KG1 (cell line): ENCODE measurements around the gene NRF1.
"Not testable (repeated sequence)": the region's sequence is repeated elsewhere in the genome, so short reads cannot be mapped to it uniquely, and the experiment has no call there.

Experiments
- DNase-seq: peaks from one replicate; lab custom pipeline; 2025; lab: John Stamatoyannopoulos, UW

Gene NRF1

DNA sequence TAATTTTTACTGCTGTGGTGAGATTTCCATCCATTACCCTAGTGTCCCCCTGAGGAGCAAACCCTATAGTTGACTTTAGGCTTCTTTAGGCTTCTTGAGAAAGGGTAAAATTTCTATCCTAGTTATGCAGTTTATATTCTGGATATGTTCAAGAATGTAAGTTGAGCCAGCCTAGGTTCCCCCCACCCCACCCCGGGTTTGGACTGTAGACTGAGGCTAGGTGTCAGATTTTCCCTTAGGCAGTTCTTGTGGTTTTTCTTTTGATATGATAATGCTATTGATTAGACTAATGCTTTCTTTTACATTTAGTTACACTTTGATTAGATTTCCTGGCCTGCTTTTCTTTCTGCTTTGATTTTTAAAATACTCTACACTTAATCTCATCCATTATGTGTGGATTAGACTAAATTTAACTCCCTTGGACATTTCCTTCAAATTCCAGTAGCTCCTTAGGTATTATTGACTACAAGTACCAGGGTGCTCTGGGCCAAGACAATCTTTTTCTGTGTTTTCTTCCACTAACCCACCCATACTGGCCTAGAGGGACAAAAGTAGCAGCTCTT, 37.7 kb downstream of the NRF1 start:
- no peak for DNase-seq

DNA sequence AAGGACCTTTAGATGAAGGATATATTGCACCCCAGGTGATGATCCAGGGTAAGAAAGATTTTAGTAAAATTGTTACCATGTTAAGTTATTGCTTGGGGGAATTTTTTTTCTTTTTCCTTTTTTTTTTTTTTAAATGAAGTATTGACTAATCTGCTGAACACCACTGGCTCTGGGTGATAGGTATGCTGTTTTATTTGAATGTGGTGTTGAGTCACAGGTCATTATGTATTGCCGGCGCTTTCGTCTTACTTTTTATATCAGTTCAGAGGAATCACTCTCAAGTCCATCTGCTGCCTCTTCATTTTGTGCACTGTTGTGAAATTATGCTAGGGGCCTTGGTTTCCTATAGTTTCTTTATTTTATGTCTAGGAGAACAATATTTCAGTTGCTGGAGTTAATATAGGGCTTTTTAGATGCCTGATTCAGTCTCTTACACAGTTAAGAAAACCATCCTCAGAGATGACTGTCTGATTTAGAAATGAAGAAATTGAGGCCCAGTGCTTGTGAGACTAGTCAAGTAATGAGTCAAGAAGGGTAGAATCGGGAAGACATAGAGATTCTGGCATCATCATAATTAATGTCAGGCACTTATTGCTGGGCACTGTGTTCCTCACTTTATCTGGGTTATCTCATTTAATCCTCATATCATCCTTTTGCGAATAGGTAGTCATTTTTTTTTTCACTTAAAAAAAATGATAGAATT, 38.7 kb downstream of the NRF1 start:
- DNase-seq: no peak

DNA sequence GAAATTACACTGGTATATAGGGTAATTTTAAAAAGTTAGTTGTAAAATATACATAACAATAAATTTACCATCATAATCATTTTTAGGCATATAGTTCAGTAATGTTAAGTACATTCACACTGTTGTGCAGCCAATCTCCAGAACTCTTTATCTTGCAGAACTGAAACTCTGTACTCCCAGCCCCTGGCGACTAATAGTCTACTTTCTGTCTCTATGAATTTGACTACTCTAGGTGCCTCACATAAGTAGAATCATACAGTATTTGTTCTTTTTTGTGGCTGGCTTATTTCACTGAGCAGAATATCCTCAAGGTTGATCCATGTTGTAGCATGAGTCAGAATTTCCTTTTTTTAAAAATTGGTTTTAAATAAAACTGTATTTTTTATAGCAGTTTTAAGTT, 41.4 kb downstream of the NRF1 start:
- no peak for DNase-seq

DNA sequence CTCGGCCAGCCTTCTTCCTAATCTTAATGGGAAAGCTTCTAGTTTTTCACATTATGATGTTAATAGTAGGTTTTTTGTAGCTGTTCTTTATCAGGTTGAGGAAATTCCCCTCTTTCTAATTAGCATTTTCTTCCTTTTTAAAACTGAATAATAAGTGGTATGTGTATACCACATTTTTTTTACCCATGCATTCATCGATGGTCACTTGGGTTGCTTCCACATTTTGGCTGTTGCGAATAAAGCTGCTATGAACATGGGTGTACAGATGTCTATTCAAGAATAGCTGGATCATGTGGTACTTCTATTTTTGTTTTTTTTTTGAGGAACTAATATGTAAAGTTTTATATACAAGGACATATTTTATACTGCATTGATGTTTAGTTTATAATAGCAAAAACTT, 44.3 kb downstream of the NRF1 start:
- no peak for DNase-seq

DNA sequence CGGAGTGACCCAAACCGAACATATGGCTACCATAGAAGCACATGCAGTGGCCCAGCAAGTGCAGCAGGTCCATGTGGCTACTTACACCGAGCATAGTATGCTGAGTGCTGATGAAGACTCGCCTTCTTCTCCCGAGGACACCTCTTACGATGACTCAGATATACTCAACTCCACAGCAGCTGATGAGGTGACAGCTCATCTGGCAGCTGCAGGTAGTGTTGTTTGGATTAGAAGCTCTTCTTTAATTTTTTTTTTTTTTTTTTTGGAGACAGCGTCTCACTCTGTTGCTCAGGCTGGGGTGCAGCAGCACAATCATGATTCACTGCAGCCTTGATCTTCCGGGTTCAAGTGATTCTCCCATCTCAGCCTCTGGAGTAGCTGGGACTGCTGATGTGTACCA, 45.8 kb downstream of the NRF1 start:
- DNase-seq: no peak

DNA sequence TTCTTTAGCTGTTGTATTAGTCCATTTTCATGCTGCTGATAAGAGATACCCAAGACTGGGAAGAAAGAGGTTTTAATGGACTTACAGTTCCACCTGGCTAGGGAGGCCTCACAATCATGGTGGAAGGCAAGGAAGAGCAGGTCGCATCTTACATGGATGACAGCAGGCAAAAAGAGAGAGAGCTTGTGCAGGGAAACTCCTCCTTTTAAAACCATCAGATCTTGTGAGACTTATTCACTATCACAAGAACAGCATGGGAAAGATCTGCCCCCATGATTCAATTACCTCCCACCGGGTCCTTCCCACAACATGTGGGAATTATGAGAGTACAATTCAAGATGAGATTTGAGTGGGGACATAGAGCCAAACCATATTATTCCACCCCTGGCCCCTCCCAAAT, 48.4 kb downstream of the NRF1 start:
- not testable (repeated sequence) for DNase-seq

DNA sequence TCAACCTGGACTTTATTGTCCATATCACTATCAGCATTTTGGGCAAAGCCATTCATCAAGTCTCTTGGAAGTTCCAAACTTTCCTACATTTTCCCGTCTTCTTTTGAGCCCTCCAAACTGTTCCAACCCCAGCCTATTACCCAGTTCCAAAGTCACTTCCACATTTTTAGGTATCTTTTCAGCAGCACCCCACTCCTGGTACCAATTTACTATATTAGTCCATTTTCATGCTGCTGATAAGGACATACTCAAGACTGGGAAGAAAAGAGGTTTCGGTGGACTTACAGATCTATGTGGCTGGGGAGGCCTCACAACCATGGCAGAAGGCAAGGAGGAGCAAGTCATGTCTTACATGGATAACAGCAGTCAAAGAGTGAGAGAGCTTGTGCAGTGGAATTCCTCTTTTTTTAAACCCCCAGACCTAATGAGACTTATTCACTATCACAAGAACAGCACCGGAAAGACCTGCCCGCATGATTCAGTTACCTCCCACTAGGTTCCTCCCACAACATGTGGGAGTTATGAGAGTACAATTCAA, 50.2 kb downstream of the NRF1 start:
- no peak for DNase-seq

DNA sequence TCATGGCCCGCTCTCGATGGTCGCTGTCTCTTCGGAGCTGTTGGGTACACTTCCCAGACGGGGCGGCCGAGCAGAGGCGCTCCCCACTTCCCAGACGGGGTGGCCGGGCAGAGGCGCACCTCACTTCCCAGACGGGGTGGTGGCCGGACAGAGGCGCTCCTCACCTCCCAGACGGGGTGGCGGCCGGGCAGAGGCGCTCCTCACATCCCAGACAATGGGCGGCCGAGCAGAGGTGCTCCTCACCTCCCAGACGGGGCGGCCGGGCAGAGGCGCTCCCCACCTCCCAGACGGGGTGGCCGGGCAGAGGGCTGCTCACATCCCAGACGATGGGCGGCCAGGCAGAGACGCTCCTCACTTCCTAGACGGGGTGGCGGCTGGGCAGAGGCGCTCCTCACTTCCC, 51.7 kb downstream of the NRF1 start:
- DNase-seq: not testable (repeated sequence)

DNA sequence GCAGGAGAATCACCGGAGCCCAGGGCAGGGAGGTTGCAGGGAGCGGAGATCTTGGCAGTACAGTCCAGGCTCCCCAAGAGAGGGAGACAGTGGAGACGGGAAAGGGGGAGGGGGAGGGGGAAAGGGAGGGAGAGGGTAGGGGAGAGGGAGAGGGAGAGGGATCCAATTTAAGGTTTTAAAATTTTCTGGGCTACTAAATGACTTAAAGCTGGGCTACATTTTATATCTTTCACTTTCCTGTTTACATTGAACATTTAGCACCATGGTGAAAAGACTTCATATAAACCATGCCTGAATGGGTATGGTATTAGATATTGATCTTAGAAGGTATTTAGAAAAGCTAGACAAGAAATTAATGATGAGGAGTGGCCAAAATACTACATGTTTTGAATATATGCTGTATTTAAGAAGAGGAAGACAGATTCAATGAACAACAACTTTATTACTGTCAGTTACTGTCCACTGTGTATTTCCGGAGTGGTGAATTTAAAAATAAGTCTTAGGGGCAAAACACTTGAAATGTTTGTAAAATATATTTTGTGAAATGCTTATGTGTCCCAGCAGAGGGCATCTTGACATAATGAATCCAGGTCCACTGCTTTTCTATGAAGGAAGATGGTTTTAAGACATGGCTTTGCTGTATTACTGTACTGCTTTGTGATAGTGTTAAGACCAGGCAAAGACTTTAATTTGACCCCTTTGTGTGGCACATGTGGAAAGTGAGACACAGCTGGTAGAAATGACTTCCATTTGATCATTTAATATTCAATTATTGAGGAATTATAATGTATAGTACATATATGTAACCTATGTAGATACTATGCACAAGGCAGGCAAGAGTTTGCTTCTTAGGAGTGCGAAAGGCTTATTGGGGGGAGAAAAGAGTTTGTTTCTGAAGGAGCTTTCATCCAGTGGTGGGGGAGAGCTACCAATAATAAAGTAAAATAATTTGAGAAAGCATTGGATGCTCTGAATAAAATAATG, 52.8 kb downstream of the NRF1 start:
- DNase-seq: no peak

DNA sequence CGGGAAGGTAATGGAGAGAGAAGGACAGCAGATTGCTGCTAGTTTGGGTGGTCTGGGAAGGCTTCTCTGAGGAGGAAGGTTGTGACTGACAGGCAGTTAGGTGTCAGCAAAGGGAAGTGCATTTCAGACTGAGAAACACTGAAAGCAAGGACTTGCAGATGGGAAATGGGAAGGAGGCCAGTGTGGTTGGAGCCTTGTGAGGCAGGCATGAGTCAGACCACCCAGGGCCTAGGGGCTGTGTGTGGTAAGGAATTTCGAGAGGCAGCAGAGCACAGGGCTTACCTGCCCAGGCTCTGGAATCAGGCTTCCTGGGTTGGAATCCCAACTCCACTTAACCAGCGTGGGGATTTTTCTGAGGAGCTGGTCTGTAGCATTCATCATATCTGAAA, 53.5 kb downstream of the NRF1 start:
- no peak for DNase-seq

DNA sequence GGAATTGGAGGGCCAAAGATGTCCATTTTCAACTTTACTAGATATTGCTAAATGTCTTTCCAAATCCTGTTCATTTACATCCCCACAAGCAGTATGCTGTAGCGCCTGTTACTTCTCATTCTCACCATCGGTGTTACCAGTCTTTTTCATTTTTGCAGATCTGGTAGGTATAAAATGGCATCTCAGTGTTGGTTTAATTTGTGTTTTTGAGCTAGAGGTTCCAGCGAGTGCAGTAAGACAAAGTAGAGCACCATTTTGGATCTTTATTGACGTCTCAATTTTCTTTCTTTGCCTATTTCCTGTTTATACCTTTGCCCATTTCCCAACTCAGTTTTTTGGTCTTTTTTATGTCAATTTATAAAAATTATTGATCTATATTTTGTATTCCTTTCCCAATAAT, 55.6 kb downstream of the NRF1 start:
- DNase-seq: no peak

DNA sequence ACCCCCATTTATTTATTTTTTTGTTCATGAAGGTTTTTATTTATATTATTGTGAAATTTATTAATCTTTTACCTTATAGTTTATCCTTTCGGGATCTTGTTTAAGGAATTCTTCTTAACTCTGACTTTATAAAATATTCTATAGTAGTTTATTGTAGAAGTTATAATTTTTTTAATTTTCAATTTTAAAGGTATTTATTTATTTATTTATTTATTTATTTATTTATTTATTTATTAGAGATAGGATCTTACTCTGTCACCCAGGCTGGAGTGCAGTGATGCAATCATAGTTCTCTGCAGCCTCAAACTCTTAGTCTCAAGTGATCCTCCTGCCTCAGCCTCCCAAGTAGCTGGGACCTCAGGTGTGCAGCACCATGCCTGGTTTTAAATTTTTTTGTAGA, 56.0 kb downstream of the NRF1 start:
- no peak for DNase-seq

DNA sequence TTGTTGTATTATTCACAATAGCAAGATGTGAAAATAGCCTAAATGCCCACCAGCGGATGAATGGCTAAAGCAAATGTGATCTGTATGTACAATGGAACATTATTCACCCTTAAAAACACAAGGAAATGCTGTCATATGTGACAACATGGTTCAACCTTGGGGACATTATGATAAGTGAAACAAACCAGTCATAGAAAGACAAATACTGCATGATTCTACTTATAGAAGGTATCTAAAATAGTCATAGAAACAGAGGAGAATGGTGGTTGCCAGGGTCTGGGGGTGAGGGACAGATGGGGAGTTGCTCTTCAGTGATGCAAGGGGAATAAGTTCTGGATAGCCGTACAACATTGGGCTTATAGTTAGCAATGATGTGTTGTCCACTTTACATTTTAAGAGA, 58.4 kb downstream of the NRF1 start:
- no peak for DNase-seq

DNA sequence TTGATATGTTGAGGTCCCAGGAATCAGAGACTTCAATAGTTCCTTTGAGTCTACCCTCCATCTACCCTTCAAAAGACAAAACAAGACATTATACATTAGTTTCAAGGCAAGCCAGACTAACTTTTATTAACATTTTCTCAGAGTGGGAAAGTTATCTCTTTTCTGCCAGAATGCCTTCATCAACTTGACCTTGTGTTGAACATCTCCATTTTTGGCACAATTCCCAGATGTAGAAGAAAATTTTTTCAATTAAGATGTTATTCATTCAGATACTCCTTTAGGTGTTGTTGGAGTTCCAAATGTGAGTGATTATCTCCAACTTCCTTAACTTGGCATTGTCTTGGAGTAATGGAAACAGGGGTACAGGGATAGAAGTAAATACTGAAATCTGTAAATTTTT, 59.1 kb downstream of the NRF1 start:
- no peak for DNase-seq

DNA sequence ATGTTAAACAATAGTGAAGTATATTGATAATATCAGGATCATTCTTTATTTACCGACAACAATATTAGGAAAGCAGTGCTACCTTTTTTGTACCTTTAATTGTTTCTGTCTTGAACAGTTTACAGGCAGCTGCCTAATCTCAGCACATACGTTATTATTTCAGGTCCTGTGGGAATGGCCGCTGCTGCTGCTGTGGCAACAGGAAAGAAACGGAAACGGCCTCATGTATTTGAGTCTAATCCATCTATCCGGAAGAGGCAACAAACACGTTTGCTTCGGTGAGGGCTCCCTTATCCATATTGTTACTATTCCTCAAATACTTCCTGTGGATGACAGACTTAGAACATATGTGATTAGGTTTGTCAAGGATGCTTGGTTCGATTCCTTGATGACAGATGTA, 59.7 kb downstream of the NRF1 start:
- DNase-seq: no peak

DNA sequence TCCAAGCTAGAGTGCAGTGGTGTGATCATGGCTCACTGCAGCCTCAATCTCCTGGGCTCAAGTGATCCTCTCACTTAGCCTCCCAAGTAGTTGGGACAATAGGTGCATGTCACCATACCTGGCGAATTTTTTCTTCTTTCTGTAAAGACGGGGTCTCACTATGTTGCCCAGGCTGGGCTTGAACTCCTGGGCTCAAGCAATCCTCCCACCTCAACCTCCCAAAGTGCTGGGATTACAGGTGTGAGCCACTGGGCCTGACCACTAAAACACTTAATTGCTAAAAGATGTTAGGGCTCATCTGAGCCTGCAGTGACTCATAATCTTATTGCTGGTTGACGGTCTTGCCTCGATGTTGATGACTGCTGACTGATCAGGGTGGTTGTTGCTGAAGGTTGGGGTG, 63.0 kb downstream of the NRF1 start:
- not testable (repeated sequence) for DNase-seq

DNA sequence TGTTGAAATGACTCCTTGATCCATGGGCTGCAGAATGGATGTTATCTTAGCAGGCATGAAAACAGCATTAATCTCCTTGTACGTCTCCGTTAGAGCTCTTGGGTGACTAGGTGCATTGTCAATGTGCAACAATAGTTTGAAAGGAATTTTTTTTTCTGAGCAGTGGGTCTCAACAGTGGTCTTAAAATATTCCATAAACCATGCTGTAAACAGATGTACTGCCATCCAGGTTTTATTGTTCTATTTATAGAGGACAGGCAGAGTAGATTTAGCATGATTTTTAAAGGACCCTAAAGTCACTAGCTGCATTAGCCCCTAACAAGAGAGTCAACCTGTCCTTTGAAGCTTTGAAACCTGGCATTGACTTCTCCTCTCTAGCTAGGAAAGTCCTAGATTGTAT, 64.0 kb downstream of the NRF1 start:
- no peak for DNase-seq

DNA sequence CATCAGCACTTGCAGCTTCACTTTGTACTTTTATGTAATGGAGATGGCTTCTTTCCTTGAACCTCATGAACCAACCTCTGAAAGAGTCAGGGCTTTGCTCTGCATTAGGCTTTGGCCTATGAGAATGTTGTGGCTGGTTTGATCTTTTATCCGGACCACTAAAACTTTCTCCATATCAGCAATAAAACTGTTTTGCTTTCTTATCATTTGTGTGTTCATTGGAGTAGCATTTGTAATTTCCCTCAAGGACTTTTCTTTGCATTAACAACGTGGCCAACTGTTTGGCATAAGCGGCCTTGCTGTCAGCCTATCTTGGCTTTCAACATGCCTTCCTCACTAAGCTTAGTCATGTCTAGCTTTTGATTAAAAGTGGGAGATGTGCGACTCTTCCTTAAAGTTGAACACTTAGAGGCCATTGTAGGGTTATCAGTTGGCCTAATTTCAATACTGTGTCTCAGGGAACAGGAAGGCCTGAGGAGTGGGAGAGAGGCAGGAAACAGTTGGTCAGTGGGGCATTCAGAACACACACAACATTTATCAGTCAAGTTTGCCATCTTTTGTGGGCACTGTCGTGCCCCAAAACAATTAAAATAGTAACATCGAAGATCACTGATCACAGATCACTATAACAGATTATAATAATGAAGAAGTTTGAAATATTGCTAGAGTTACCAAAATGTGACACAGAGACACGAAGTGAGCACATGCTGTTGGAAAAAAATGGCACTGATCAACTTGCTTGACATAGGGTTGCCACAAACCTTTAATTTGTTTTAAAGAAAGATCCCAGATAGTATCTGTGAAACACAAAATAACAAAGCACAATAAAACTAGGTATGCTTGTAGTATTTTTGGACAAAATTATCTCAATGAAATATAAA, 64.7 kb downstream of the NRF1 start:
- no peak for DNase-seq

DNA sequence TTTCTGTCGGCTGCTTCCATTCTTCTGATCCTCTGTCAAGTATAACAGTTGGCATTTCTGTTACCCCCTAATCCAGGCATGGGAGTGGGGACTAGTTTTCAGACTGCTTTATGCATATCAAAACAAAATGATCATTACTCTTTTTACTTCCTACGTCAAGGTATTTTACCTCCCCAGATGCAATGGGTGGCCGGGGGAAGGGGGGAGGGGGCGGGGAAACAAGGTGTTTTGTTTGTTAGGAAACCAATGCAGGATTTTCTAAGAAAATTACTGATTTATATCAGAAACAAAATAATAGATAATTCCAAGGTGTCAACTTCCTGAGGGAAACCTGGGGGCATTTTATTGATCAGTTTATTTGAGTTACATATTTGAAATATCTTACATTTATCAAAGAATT, 66.3 kb downstream of the NRF1 start:
- DNase-seq: no peak

DNA sequence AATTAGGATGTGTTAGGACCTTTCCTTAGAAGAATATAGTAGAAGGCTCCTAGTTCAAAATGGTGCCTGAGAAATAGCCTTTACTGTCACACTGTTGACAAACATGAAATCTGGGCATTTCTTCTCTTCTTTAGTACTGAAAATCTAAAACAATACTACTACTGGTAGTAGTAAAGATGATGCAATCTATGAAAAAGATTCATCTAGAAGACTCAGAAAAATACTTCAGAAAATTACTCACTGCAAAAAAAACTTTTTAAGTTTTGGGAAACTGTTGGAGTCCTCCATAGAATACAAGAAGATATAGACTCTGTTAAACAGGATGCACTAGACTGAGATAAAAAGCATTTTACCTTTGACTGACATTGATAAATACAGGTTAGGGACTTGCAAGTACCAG, 67.1 kb downstream of the NRF1 start:
- DNase-seq: no peak

DNA sequence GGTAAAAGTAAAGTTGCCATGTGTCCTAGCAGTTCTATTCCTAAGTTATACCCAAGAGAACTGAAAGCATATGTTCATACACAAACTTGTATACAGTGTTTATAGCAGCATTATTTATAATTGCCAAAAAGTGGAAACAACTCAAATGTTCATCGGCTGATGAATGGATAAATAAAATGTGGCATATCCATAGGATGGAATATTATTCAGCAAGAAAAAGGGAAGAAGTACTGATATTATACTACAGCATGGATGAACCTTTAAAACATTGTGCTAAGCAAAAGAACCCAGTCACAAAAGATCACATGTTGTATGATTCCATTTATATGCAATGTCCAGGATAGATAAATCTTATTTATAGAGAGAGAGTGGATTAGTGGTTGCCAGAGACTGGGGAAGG, 68.9 kb downstream of the NRF1 start:
- DNase-seq: no peak

DNA sequence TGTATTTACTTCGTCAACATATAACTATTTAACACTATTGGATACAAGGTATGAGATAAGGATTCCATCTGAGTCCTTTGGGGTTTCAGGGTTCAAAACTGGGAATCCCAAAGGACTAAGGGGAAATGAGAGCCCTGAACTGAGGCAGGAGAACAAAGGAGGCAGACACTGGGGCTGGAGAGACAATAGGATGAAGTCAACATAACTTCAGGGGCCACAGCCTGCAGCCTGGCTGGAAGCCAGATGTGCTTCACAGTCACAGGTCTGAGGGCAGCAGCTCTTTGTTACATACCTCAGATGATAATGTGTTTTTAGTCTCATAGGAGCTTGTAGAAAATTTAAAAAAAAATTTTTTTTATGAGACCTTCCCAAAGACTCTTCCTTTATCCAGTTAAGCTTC, 73.3 kb downstream of the NRF1 start:
- no peak for DNase-seq
